Loucy (cell line): ENCODE measurements around the gene OR11A1.

Experiments used
- CTCF ChIP-seq: fragments of 200-600 bp; sonication (generic); conservative IDR thresholded peaks from 2 replicates; pipeline ENCODE4 v1.5.1; 2014; ENCODE audit warnings: mild to moderate bottlenecking, antibody characterized with exemption, low read length
- EZH2phosphoT487 ChIP-seq: fragments of 200-600 bp; IDR thresholded peaks from 2 replicates; pipeline ENCODE4 v1.6.1; 2018; ENCODE audit warnings: antibody characterized with exemption, mild to moderate bottlenecking, moderate library complexity, borderline replicate concordance

- TF ChIP-seq CTCF (no peak), EZH2phosphoT487 (no peak)
These were observed 32.4 kb upstream of the OR11A1 start for GRCh38 chr6:29489286-29489685.
